GM12801 (cell line): ENCODE measurements around the gene TBC1D2.

Experiments used
- TF ChIP-seq, protein P1 (sequence below): IDR thresholded peaks from one replicate; pipeline ENCODE4 v1.5.1; 2011; ENCODE audit warnings: control low read depth; ENCODE audit not compliant: insufficient read length; ENCODE audit errors: extremely low read depth

TBC1D2 gene

DNA sequence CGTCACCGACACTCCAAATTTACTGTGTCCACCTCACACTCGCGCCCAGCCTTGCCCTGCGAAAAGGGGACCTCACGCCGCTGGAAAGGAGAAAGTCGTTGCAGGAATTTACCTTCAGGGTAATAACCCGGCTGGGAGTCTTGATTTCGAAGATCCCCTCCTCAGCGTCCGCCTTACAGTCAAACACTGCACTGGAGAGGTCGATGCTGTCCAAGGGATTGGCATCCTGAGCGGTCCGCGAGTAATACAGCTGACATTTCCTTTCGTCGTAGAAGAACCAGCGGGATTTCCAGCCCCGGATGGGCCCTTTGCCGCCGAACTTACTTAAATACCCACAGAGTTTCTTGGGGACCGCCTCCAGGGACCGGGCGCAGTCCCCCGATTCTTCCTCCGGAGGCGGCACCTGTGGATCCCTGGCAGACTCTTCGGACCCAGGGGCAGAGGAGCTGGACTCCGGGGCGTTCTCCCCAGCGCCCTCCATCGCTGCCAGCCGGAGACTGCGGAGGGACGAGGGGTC lies 330 bp downstream of the TBC1D2 start:
- TF ChIP-seq, protein P1, sequence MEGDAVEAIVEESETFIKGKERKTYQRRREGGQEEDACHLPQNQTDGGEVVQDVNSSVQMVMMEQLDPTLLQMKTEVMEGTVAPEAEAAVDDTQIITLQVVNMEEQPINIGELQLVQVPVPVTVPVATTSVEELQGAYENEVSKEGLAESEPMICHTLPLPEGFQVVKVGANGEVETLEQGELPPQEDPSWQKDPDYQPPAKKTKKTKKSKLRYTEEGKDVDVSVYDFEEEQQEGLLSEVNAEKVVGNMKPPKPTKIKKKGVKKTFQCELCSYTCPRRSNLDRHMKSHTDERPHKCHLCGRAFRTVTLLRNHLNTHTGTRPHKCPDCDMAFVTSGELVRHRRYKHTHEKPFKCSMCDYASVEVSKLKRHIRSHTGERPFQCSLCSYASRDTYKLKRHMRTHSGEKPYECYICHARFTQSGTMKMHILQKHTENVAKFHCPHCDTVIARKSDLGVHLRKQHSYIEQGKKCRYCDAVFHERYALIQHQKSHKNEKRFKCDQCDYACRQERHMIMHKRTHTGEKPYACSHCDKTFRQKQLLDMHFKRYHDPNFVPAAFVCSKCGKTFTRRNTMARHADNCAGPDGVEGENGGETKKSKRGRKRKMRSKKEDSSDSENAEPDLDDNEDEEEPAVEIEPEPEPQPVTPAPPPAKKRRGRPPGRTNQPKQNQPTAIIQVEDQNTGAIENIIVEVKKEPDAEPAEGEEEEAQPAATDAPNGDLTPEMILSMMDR: no peak

DNA sequence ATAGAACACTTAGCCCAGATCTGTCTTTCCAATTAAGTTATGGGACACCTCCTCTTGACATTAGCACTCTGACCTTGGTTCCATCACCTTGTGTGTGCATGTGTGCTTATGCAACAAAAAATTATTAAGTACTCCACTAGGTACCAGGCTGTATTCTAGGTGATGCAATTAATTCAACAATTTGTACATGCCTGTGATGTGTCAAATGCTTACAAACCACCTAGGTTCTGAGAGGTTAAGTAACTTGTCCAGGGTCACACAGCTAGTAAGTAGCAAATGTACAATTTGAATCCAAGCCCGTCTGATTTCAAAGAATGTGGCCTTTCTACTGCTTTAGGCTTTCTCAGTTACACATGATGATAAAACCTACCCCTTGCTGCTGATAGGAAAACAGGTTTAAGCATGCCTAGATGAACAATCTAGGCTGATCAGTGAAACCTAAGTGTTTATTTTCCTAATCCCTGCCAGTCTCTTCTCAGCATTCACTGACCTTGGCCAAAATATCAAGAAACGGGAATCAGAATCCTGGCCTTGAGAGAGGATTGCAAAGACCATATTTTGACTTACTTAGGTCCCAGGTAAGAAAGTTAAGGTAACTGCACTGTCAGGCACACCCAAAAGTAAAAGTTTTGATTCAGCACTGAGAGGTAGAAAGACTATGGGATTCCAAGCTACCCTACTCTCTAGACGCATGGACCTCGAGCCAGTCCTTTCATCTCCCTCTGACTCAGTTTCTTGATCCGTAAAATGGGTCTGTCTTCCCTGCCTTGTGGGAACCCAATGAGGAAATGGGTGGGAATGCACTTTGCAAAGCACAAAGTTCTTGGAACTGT lies 1.0 kb downstream of the TBC1D2 start:
- TF ChIP-seq, protein P1: no peak

DNA sequence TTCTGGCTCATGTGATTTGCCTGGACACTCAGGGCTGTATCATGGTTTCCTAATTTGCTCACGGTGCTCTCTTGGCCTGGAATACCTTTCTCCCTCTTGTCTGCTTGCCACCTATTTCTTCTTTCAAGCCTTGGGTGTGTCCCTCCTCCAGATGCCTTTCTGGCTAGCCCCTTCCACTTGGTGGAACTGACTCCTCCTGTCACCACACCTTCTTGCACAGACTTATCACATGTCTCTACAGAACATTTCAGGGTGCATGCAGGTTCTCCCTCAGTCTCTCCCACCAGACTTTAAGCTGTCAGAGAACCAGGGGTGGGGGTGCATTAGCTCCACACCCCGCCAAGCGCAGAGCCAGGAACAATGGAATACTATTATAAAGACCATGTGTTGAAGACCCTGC lies 1.9 kb downstream of the TBC1D2 start:
- TF ChIP-seq, protein P1: no peak

DNA sequence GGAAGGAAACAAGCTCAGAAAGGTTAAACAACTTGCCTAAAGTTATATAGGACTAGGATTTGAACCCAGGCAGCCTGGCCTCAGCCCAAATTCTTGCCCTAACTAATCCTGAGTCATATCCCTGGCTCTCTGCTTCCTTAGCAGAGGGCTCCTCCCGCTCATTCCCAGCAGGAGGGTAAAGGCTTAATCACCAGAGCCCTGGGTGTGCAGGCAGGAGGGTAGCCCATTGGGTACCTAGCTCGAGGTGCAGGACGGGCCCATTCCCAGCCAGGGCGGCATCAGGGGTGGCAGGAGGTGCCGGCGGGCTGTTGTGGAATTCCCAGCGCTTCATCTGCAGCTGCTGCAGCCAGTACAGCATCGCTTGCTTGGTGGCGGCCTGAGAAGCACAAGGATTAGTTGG lies 3.9 kb downstream of the TBC1D2 start:
- TF ChIP-seq, protein P1: no peak

DNA sequence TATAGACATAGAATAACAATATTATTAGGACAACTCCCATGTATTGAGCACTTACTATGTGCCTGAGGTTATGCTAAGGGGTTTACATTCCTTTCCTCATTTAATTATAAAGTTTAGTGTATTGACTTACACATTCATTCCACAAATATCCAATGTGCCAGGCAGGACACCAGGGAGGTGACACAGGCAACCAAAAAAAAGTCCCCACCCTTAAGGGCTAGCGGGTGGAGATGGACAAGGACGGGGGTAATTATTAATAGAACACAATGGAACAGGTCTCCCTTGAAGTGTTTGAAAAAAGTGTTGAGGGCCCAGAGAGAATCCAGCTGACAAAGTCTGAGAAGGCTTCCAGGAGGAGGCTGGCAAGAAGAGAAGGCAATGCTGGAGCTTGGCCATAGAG lies 5.7 kb downstream of the TBC1D2 start:
- TF ChIP-seq, protein P1: no peak

DNA sequence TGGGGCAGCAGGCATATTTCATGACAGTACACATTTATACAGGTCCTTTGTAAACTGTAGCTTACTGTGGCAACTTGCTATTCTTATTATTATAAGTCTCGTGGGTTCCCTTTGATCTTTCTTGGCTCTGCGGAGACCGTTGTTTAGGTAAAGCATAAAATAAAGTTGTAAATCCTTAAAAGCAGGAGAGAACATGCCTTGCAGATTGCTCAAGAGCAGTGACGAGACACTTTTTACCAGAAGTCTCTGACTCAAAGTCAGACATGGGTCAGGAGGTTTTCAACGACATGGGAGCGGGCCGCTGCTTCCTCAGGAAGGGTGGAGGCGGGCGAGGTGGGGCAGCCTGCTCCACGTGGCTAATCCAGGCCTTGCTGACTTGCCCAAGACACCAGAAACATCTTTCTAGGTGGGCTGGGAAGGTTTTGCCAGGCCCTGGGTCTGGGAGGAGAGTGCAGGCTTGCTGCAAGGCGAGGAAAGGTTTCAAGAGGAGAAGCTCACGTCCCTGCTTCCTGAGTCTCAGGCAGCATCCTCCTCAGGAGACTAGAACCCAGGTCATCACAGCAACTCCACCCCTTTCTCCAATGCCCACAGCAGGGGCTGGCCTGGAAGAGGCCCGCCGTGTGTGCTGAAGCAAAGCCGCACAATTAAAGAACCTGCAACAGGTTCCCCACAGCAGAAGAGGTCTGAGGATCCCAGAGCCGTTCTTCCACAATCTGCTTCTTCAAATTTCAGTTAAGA lies 6.5 kb downstream of the TBC1D2 start:
- TF ChIP-seq, protein P1: no peak

DNA sequence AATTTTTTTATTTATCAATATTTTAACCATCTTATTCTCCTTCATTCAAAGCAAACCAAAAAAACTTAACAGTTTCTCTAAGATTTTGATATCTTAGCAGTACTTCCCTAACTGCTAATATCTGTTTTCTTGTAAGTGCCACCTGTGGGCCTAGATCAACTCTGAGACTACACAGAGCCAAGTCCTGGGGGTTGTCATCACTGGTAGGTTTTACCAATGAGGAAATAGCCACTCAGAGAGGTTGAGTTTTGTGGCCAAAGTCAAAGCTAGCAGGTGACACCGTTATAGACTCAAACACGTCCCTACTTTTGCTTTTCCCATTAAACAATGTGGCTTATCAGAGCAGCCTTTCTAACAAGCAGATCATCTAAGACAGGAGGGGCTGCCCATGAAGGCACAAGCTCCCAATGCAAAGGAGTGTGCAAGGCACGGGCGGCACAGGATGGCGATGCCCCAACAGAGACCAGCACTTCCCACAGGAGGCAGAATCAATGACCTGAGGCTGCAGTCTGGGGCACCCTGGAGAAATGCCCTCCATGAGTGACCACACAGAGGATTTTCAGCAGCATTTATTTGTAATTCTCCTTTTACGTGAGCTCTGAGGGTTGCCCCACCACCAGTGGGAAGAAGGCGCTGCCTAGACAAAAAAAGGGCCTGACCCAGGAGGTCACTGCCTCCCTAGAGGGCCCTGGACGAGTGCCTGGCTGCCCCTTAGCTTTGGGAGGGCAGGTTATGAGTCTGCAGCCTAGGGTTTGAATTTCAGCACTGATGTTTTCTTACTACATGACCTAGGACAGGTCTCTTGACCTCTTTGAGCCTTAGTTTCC lies 7.4 kb downstream of the TBC1D2 start:
- TF ChIP-seq, protein P1: no peak
